ENCODE results near the gene SLC9C2. TPM values are rescaled to one million over a fixed set of nuclear protein-coding genes. Genes with fewer than 3 reads are reported as not detected.

The SLC9C2 gene
- total RNA-seq, 1 experiment from 2014 or later: not detected

GRCh38 chr1:173502104-173502503 lies 100.8 kb downstream of the SLC9C2 start:
- CTCF ChIA-PET: no interaction called here
- in situ Hi-C loops (cut with HindIII; ENCODE audit: low pct_unique_long_range_greater_than_20kb, low sequenced_read_pairs): no loop called here

GRCh38 chr1:173499729-173500128 lies 103.1 kb downstream of the SLC9C2 start:
- DNase-seq (ENCODE audit: low read depth, low spot score) (no peak), ATAC-seq (no peak)
- POLR2A ChIA-PET: no interaction called here
- CTCF ChIA-PET: no interaction called here
- Histone ChIP-seq H3K27me3 (ENCODE audit: control insufficient read depth, insufficient read depth, low read length) (no peaks in the 10 kb centered on the region), H3K4me1 (ENCODE audit: control insufficient read depth, insufficient read depth, low read length) (no peaks in the 10 kb centered on the region), H3K9me3 (ENCODE audit: control insufficient read depth, insufficient read depth, low read depth, low read length) (no peaks in the 10 kb centered on the region), H3K36me3 (ENCODE audit: control insufficient read depth, insufficient read depth, low read length) (no peaks in the 10 kb centered on the region), H3K4me3 (ENCODE audit: low read depth in 2 of 2, low read length in 2 of 2) (no peak overlapping the region), H3K27ac (ENCODE audit: low read length) (no peak overlapping the region)
- no TSS peak for BruUV-seq (replicated peaks)
- in situ Hi-C loops (cut with HindIII; ENCODE audit: low pct_unique_long_range_greater_than_20kb, low sequenced_read_pairs) (no loop called here), intact Hi-C loops (cut with micrococcal nuclease; ENCODE audit: unreplicated experiment) (no loop called here)
- TF ChIP-seq POLR2AphosphoS5 (IDR thresholded peaks at IDR 0.05; ENCODE audit: low read depth, low read length): no peak
- no peak for TF ChIP-seq TCF7L2 (IDR thresholded peaks at IDR 0.05; ENCODE audit: low read depth, low read length)

More at GRCh38 chr1:173502104-173502503, 100.8 kb downstream of the SLC9C2 start:
- POLR2A ChIA-PET: no interaction called here
- Histone ChIP-seq H3K27me3 (ENCODE audit: control insufficient read depth, insufficient read depth, low read length) (no peaks in the 10 kb centered on the region), H3K36me3 (ENCODE audit: control insufficient read depth, insufficient read depth, low read length) (no peaks in the 10 kb centered on the region), H3K4me1 (ENCODE audit: control insufficient read depth, insufficient read depth, low read length) (peaks cover 3% of the 10 kb centered on the region; the same call in 1 of the 2 replicates), H3K4me3 (ENCODE audit: low read depth in 2 of 2, low read length in 2 of 2) (no peak overlapping the region), H3K9me3 (ENCODE audit: control insufficient read depth, insufficient read depth, low read depth, low read length) (no peaks in the 10 kb centered on the region), H3K27ac (ENCODE audit: low read length) (no peak overlapping the region)
- TF ChIP-seq POLR2AphosphoS5 (IDR thresholded peaks at IDR 0.05; ENCODE audit: low read depth, low read length) (no peak), TCF7L2 (IDR thresholded peaks at IDR 0.05; ENCODE audit: low read depth, low read length) (no peak)
- intact Hi-C loops (cut with micrococcal nuclease; ENCODE audit: unreplicated experiment): no loop called here
- ATAC-seq (no peak), DNase-seq (ENCODE audit: low read depth, low spot score) (no peak)
- no TSS peak for BruUV-seq (replicated peaks)

GRCh38 chr1:173496757-173497320 lies 106.0 kb downstream of the SLC9C2 start:
- intact Hi-C loops (cut with micrococcal nuclease; ENCODE audit: unreplicated experiment): no loop called here
- Histone ChIP-seq H3K36me3 (ENCODE audit: control insufficient read depth, insufficient read depth, low read length) (no peaks in the 10 kb centered on the region), H3K27ac (ENCODE audit: low read length) (no peak overlapping the region), H3K4me1 (ENCODE audit: control insufficient read depth, insufficient read depth, low read length) (no peaks in the 10 kb centered on the region), H3K9me3 (ENCODE audit: control insufficient read depth, insufficient read depth, low read depth, low read length) (no peaks in the 10 kb centered on the region), H3K27me3 (ENCODE audit: control insufficient read depth, insufficient read depth, low read length) (no peaks in the 10 kb centered on the region), H3K4me3 (ENCODE audit: low read depth in 2 of 2, low read length in 2 of 2) (no peak overlapping the region)
- no TSS peak for BruUV-seq (replicated peaks)
- no peak for TF ChIP-seq SIN3A (IDR thresholded peaks at IDR 0.05; ENCODE audit: borderline replicate concordance, insufficient read depth, low read depth, low read length)
- TF ChIP-seq REST (IDR thresholded peaks at IDR 0.05; ENCODE audit: insufficient read depth in 1 of 2, low read depth in 2 of 2, low read length in 1 of 2): no peak
- TF ChIP-seq CTCF (IDR thresholded peaks at IDR 0.05): no peak
- TF ChIP-seq TCF7L2 (IDR thresholded peaks at IDR 0.05; ENCODE audit: low read depth, low read length): no peak
- no peak for TF ChIP-seq POLR2AphosphoS5 (IDR thresholded peaks at IDR 0.05; ENCODE audit: low read depth, low read length)
- ATAC-seq (no peak), DNase-seq (ENCODE audit: low read depth, low spot score) (no peak)
- ChIA-PET CTCF (no interaction called here), POLR2A (no interaction called here)
- in situ Hi-C loops (cut with HindIII; ENCODE audit: low pct_unique_long_range_greater_than_20kb, low sequenced_read_pairs): no loop called here

Data from Panc1 (cell line).